Activated CD4-positive, alpha-beta T cell treated with anti-CD3 and anti-CD28 coated beads for 1 hour (primary cell): ENCODE measurements around the gene UBA1.

Experiments
- DNase-seq: peaks from one replicate; pipeline ENCODE4 v3.0.0-alpha.2; 2020

Gene UBA1

DNA sequence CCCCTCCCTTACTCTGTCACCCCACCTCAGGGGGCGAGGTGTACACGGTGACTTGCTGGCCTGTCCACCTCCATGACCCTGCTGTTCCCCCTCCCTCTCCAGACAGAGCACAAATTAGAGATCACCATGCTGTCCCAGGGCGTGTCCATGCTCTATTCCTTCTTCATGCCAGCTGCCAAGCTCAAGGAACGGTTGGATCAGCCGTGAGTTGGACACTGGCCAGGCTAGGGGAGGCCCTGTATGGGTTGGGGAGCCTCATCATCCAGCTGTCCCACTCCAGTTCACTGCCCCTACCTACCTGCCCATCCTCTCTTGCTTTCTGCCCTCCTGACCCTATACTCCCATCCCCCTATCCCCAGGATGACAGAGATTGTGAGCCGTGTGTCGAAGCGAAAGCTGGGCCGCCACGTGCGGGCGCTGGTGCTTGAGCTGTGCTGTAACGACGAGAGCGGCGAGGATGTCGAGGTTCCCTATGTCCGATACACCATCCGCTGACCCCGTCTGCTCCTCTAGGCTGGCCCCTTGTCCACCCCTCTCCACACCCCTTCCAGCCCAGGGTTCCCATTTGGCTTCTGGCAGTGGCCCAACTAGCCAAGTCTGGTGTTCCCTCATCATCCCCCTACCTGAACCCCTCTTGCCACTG lies 20.9 kb downstream of the UBA1 start:
- DNase-seq = no peak

DNA sequence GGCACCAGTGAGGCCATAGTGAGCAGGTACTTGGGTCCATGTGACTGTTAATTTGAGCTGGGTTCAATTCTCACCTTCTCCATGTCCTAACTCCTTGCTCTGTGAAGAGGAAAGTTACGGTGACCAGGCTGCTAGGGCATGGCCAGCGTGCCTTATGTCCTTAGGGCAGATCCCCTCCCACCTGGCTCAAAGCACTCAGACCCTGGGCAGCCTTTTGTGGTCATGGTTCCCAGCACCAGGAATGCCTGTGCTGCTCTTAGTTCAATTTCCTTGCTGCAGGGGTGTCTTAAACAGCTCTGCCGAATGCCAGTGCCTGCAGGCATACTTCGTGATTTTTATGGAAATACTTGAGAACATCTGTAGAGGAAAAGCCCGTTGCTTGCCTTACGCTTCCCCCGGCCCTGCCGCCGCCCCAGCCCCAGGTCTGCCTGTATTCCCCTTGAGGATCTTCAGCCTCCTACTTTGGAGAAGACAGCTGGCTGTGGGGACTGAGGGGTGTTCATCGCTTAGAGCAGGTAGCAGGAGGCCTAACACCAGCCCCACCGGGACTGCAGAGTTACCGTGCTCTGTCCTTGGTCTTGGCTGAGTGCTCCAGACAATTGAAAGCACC lies 21.8 kb downstream of the UBA1 start:
- DNase-seq = no peak

DNA sequence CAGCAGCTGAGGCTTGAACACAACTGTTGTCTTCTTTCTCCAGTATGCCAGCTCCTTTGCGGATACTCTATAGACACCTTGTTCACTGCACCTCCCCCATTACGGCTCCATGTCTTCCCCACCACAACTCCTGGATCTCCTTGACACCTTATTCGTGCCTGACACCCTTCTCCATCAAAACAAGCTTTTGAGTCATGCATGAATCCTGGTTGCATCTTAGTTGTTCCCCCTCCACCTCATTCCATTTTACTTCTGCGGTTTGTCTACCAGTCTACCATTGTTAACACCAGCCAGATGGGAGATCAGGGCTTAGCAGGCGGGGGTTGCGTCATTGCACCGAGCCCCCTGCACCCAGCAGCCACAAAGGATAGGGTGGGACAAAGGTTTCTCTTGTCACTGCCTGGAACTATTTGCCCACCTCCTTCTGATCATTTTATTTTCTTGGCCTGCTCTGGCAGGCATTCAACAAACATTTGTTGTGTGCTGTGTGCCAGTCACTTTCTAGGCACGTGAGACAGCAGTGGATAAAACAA lies 22.8 kb downstream of the UBA1 start:
- DNase-seq = no peak

- DNase-seq = no peak
Measured at GRCh38 chrX:47217121-47217851, 23.7 kb downstream of the UBA1 start.

DNA sequence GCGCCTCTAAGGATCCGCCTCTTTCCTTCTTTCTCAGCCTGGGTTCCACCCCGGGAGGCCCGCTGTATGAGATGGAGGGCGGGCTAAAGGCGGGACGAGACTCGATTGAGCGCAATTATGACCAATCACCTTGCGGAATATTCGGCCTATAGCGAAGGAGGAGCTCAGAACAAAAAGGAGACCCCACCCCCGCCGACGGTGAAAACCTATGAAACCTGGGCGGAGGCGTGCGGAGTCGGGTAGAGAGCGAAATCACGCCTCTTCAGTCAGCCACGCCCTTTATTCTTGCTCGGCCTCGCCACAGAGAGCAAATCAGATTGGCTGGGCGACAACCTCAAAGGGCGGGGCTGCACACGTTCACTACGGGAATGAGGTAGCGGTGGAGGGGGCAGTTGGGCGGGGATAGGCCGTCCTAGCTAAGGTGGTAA lies 24.2 kb downstream of the UBA1 start:
- DNase-seq = peak; percentile 91

DNA sequence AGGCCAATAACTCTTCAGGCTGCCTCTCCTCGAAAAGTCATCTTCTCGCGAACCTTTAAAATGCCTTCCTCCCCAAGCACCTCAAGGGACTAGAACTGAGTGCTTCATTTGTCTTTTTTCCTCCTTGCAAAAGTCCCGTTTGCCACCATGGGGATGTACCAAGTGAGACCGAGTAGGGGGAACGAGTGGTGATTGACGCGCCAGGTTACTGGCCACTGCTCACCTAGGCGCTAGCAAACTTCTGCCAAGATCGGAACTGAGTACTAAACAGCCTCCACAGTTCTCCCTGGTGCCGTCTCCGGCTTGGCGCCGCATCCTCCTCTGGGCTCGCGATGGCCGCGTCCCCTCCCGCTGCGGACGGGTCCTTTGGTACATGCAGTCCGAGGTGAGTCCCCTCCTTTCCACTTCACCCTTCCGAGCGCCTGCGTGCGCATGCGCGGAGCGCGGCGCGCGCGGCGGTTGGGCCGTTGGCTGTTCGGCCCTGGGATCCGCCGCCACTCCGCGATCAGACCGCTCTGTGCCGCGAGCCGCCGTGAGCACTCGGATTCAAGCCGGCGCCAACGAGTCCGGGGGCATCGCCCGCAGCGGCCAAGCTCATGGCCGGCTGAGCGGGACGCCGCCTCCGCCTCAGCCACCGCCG lies 24.8 kb downstream of the UBA1 start, which contains the start of gene CDK16:
Gene CDK16, plus strand, starts transcription at position 402 of the 640 bp plus-strand sequence. CDS start 4,877 bp downstream, outside the sequence.
- DNase-seq = peak; percentile 57

GRCh38 chrX:47218920-47219815 lies 25.5 kb downstream of the UBA1 start:
- peak; percentile 16 for DNase-seq

GRCh38 chrX:47221756-47222155 lies 28.1 kb downstream of the UBA1 start:
- no peak for DNase-seq

- DNase-seq = no peak
Measured at GRCh38 chrX:47222751-47223350, 29.2 kb downstream of the UBA1 start.

DNA sequence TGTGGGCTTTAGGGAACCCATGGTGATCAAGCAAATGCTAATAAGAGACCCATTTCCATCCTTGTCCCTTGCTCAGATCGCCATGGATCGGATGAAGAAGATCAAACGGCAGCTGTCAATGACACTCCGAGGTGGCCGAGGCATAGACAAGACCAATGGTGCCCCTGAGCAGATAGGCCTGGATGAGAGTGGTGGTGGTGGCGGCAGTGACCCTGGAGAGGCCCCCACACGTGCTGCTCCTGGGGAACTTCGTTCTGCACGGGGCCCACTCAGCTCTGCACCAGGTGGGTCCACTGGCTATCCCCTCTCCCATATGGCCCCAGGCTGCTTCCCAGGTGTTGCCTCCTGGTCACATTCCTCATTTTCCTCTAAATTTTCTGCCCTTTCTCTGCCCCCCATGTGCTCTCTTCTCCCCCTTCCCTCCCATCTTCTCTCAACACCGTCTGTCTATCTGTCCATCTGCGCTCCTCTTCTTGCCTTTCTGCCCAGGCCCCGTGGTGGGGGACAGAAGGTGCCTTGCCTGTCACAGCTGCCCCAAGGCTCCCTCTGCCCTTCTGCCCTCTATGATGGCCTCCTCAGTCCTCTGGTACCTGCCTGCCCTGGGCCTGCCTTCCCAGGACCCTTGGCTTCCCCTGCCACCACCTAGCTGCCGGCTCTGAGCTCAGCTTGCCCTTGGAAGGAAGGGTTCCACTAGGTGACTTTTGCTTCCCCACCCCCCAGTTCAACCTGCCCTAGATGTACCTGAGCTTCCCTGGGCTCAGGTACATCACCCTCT lies 30.0 kb downstream of the UBA1 start:
- no peak for DNase-seq

- DNase-seq = no peak
Measured at GRCh38 chrX:47224266-47224895, 30.8 kb downstream of the UBA1 start.

DNA sequence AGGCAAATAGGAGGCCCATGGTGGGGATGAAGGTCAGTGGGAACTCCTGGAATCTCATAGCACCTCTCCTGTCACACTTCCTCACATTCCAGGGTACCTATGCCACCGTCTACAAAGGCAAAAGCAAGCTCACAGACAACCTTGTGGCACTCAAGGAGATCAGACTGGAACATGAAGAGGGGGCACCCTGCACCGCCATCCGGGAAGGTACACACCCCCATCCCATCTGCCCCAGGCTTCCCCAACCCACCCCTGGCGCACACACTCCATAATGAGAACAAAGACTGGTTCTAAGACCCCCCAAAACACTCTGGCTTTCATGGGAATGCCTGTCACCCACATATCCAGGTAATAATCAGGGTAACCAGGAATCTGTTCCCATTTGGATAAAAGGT lies 31.3 kb downstream of the UBA1 start:
- DNase-seq = no peak

GRCh38 chrX:47226071-47226470 lies 32.4 kb downstream of the UBA1 start:
- DNase-seq = no peak

DNA sequence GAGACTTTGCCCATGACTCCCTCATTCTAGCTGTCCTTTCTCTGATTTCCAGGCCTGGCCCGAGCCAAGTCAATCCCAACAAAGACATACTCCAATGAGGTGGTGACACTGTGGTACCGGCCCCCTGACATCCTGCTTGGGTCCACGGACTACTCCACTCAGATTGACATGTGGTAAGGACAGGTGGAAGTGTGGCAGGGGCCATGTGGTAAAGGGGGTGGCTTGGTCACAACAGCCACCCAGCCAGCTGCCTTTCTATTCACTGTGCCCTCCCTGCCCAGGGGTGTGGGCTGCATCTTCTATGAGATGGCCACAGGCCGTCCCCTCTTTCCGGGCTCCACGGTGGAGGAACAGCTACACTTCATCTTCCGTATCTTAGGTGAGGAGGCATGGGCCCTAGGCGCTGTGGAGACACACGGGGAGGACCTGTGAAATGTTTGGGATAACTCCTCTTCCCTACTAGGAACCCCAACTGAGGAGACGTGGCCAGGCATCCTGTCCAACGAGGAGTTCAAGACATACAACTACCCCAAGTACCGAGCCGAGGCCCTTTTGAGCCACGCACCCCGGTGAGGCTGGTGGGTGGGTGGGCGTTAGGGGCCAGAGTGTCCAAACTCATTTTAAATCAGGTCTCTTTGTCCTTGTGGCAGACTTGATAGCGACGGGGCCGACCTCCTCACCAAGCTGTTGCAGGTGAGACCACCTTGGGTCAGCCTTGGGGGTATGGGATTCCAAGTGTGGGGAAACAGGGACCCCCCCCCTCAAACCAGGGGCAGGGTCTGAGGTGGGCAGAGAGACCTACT lies 33.1 kb downstream of the UBA1 start:
- no peak for DNase-seq

- no peak for DNase-seq
Measured at GRCh38 chrX:47227334-47227583, 33.6 kb downstream of the UBA1 start.

DNA sequence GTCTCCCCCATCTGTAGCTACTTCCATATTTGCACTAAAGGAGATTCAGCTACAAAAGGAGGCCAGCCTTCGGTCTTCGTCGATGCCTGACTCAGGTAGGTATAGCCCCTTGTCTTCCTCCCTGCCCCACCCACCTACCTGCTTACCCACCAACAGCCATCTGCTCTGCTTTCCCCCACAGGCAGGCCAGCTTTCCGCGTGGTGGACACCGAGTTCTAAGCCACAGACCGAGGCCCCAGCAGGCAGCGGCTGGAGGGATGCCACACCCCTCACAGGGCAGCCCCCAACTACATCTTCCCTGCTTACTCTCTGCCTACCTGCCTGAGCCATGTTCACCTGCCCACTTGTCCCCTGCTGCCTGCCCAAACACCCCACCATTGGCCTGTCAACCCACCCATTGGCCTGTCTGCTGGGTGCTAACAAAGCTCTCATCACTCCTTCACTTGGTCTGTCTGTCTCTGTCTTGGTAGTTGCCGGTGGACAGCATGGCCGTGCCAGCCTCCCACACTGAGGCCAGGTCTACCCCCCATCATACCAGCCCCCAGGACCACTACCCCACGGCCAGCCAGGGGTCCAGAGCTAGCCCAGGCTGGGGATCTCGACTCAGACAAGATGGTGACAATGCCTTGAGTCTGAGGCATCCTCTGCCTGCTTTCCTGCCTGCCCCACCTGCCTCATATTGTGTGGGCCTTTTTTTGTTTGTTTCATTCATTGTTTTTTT lies 35.1 kb downstream of the UBA1 start:
- no peak for DNase-seq

DNA sequence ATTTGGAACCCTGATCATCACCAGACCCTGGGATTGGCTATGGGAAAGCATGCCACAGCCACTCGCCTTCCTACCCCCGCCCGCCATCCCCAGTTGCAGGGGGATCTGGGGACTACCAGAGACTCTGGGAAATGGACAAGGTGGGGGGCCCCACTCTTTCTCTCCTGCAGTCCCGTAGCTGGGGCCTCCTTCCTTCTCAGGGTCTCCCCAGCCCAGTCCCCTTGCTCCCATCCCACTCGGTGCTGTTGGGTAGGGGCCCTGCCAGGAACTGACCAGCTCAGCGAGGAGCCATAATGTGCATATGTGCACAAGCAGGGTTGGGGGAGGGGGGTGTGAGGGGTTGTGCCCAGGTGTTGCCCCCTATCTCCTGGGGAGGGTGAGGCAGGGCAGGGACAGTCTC lies 35.8 kb downstream of the UBA1 start:
- DNase-seq = no peak

GRCh38 chrX:47230136-47230868 lies 36.7 kb downstream of the UBA1 start:
- DNase-seq = no peak

DNA sequence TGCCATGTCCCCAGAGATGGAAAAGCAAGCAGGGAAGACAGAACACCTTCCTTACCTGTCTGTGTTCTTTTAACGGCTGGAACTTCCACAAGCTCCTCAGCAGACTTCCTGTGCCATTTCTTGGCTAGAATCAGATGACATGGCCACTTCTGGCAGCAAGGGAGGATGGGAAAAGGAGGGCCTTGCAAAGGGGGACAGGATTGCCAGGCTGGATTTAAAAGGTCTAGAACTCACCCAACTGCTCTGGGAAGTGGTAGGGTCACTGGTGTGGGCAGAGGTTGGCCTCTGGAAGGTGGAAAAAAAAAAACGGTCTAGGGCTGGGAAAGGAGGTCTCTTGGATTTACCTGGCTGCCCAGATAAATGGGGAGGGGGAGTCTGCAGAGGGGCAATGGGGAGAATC lies 37.5 kb downstream of the UBA1 start:
- no peak for DNase-seq
